GM18520 (cell line): ENCODE results near the gene TMEM209.

Source experiments
- ATAC-seq: cut with Tn5 transposase; IDR thresholded peaks from one replicate; pipeline ENCODE4 v1.9.1; 2021; ENCODE audit not compliant: unreplicated experiment

The TMEM209 gene

DNA sequence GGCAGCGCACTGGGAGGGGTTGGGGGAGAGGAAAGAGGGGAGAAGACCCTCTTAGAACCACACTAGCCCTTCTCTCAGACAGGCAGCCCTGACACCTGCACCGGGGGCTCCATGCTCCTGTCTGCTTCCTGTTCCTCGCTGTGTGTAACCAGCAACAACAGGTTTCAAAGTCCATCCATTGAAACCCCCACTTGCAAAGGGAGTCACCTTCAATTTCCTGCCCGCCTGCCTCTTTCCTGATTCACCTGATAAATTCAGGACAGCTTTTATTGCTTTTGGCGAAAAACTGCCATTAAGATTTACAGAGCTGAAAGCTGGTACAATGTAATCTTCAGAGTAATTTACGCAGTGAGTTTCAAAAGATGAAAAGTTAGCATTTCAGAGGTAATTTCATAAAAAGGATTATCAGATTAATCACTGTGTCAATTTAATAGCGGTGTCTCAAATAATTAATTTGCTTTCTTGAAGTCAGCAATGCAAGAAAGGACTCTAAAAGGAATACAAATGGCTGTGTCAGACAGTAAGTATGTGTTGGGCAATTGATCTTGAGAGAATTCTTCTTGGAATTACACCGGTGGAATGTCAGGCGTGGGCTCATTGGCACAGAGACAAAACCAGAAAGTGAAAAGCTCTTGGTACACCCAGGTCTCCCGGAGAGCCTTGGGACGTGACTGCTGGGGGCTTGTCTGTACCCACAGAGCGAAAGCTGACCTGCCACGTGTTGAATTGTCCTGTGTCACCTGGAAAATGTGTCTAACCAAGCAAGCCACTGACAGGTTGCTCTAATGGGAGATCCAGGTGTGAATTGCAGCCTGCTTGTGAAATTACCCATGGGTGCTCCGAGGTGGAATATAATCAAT is 60.7 kb downstream of the TMEM209 start:
- no peak for ATAC-seq

GRCh38 chr7:130143986-130144311 is 61.3 kb downstream of the TMEM209 start:
- no peak for ATAC-seq

DNA sequence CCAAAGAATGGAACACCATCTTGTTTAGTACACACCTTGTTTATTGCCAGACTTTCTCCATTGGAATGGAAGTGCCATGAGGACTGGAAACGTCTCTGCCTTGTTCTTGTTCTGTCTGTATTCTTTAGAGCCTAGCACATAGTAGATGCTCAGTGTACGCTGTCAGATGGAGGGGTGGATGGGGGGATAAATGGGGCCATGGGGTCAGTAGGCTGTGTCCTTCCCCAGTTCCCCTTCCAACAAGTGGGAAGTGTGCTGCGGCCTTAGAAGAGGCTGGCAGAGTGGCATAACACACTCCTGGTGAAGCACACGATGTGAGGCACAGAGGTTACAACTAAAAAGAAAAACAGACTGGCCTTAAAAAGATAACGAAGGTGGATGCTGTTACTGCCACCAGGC is 61.9 kb downstream of the TMEM209 start:
- no peak for ATAC-seq

GRCh38 chr7:130142654-130143333 is 62.4 kb downstream of the TMEM209 start:
- ATAC-seq = no peak

DNA sequence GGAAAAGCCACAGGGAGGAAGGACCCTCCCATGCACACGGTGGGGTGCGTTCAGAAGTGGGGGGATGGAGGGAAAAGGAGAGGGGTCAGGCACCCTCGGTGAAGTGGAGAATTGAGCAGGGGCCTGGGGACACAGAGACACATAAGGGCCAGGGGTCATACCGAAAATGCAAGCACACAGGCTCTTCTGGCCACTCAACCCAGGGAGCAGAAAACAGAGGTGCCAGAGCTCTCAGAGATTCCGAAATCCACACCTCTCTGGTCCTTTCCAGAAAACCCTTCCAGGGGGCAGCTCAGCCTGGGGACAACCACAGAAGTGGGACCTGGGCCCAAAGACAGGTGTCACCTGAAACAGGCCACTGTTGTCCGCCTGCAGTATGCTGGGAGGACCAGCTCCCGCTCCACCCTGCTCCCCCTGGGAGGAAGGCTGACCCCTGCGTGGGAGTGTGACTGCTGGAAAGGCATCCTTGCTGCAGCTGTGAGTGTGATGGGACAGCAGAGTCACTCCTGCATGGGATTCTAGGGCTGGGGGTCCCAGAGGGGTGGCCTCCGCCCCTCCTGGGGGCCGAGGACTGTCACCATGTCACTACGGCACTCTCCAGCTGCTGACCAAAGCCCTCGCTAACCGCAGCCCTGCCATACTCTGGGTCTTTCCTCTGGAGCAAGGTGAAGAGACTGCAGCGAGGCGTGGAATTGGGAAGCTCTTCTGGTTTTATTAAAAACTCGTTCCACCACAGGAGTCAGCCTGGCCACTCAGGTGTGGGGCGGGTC is 63.1 kb downstream of the TMEM209 start:
- ATAC-seq = no peak

DNA sequence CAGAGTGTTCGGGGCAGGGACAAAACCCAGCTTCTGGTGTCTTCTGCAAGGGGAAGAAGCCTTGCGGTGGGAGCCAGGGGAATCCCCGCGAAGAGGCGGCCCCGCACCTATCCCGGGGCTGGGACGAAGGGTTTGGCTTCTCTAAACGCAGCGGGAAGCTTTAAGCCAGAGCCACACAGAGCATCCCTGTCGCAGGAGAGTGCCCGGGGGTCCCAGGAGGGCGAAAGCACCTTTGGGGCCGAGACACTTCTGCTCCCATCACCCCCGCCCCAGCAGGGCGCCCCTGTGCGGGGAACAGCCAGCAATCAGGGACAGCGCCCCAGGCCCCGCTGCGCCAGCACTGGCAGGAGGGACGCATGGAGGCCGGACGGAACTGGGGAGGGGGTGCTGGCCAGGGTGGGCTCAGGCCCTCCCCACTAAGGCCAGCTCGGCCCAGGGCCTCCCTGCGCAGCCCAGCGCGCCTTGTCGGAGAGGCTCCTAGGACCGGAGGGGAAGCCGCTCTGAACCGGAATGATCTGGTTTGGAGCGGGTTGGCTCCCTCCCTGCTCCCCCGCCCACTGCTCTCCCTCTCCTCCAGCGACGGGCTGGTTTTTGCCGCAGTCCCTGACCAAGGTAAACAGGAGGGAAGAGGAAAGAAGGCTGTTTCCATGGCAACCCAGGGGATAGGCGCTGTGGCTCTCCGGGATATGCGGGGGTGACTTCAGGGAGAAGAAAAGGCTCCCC is 63.9 kb downstream of the TMEM209 start:
- no peak for ATAC-seq

- ATAC-seq = no peak
Measured at GRCh38 chr7:130140551-130141160, 64.5 kb downstream of the TMEM209 start.

DNA sequence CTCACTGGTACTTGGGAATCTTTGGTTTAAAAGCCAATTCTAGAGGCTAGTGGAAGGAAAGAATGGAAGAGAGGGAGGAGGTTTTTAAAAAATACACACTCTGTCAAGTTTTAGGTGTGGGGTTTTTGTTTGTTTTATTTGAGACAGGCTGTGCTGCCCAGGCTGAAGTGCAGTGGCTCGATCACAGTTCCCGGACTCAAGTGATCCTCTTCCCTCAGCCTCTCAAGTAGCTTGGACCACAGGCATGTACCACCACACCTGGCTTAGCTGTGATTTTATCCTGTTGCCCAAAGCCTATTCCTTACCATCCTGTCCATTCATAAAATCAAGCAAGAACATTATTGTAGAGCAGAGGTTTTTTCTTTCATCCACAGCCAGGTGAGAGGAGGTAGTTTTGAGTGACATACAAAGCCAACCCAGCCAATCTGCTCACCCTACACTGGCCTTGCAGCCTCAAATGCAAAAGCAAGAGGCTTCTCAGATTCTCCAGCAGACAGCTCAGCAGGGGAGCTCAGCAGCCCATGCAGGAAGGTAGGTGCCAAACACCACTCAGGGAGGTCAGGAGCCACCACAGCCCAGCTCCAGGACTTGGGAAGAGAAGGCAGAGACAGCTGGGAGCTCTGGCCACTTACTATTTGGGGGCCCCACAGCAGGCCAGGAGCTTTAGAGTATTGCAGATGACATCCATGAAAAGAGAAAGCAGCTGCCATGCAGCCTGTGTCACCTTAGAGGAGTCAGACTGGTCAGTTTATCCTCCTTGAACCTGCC is 65.8 kb downstream of the TMEM209 start:
- no peak for ATAC-seq

- ATAC-seq = no peak
Measured at GRCh38 chr7:130137207-130137606, 68.0 kb downstream of the TMEM209 start.

- no peak for ATAC-seq
Measured at GRCh38 chr7:130136579-130137167, 68.5 kb downstream of the TMEM209 start.

DNA sequence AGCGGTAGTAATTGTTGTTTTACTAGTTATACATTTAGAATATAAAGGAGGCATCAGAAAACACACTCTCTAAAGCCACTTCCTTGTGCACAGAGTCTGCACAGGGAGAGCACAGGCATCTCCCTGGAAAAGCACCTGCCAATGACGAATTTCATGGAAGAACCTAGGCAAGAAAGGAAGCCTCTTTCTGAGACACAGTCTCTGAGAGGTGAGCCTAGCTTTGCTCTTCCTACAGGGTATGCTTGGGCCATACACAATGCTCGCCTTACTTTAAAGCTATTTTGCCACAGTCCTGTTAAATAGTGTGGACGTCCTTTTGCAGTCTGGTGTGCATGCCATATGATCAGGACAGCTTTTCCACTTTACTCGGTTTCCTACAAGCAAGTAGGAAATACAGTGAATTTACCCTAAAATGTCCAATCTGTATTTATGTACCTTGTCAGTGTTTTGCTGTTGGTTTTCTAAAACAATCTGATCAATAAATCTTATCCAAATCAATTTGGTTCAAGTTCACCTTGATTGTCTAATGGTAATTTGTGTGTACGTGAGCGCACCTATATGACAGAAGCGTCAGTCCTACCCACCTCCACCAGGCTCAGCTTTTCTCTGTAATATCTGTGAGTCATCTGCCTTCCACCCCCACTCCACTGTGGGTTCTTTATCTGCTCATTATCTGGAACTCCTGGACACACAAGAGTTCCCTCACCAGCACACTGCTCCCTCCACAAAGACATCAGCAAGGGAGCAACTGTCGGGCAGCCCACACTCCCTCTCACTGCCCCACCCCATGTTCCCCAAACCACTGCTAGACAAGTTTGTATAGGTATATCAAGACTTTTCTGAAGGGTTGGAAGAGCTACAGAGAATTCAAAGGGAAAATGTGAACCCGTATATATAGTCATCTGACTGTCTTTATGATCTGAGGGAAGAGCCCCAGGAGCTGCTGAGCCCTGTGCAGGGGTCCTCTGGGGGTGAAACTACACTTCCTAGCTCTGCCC is 69.7 kb downstream of the TMEM209 start:
- no peak for ATAC-seq

DNA sequence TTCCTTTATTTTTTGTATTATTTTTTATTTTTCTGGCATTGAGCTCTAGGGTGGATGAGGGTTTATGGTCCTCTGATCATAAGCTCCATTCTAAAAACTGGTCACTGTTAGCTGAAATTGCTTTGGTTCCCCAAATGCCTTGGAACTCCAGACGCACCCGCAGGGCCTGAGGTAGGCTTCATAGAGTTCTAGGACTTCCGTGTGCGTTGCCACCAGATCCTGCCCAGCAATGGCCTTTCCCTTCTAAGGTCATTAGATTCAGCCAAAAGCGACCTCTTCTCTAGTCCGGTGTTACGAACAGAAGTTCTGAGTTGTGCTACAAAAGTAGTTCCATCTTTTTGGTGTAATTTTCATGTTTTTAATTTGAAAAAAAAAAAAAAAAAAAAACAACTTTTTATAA is 70.5 kb downstream of the TMEM209 start:
- ATAC-seq = no peak

- ATAC-seq = no peak
Measured at GRCh38 chr7:130134106-130134636, 71.0 kb downstream of the TMEM209 start.

DNA sequence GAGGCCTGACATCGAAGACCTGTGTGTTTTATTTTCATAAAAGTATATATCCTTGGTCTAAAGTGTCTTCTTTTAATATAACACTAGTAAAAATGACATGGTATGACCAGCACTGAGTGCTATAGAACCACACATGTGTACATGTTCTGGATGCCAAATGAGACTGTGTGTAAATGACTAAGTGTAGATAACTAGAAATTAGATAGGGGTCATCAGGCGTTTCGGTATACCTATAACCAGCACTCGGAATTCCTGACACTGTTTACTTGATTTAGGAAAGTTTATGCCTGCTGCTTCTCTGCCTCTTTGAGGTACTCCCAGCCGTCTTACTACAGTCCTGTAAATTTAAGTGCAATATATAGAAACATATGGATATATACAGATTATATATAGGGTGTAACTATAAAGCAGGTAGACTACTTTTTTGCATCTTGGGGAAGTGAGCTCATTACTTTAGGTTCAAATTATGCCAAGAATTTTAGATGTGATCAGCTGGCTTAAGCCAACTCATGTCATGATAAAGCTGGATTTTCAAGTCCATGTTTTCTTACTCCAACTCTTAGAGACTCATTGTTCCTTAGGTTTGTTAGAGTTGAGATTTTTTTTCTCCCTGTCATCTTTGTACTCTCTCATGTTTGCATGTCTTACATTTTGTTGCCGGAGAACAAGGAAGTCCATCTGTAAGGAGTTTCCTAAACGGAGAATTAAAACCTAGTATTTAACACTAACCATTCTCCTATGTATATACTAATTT is 72.0 kb downstream of the TMEM209 start:
- no peak for ATAC-seq

DNA sequence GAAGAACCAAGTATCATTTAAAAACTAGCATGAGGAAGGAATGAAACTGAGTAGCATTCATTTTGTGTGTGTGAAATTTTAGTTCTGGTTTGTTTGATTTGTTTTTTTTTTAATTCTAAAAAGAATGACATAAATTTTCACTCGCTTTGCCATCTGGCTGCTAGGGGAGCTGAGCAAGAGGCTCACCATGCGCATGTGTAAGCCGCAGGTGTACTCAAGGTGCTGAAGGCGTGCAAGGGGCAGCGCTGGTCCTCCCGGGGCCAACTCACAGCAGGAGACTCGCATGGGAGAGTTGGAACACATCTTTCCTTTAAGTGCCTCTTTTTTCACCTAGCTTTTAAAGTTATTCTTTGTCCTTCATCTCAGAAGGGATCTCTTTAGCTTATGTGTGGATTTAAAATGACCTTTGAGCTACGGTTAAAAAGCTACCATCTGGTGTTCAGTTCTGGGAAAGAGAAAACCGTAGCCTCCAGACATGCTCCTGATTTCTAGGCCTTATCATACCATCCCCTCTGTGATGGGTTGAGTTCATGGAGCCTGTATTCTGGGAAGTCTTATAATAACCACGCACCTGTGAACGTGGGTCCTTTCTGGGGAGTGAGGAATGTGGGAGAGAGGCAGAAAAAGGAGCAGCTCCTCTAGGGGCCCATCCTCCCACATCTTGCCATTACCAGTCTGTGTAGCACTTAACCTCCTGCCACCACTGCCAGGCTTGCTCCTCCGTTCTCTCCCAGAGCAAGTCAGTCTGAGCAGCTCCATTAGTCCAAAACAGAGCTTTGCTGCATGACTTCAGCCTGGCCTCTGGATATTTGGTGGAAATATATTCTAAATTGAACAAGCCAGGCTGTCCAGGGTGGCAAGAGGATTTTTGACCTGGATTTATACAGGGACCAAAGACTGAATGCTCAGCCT is 73.0 kb downstream of the TMEM209 start:
- ATAC-seq = no peak

DNA sequence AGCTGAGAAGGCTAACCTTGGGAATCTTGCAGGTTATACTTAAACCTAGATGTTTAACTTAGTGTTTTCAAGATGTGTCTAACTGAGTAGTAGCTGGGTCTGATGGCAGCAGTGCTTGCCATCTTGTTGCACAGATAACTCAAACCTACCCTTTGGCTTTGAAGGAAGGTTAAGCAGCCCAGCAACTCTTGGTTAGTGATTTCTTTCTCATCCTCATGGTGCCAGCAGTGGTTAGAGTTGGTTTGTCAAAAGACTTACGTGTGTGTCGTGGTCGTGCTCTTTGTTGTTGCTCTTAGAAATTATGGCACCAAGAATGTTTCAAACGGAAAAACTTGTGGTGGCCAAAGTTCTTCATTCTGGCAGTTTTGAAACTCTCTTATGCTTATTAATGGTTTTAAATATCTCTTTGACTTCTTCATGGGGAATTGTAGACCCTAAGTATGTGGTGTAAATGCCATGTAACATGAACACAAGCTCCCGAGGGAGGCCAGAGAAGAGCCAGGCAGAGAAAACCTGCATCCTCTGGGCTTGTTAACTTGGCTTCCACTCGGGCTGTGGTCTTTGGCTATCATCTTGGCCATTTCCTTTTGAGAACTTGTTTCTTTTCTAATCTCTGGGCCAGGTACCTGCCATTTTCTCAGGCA is 73.9 kb downstream of the TMEM209 start:
- ATAC-seq = no peak
